GM12874 (cell line): ENCODE measurements around the gene SETD4.

Experiments
- TF ChIP-seq, protein P1 (sequence below): IDR thresholded peaks from 2 replicates; pipeline ENCODE4 v1.5.1; 2011; ENCODE audit warnings: low read depth, mild to moderate bottlenecking, control low read depth, low read length, moderate library complexity; ENCODE audit not compliant: insufficient read depth

SETD4 gene

DNA sequence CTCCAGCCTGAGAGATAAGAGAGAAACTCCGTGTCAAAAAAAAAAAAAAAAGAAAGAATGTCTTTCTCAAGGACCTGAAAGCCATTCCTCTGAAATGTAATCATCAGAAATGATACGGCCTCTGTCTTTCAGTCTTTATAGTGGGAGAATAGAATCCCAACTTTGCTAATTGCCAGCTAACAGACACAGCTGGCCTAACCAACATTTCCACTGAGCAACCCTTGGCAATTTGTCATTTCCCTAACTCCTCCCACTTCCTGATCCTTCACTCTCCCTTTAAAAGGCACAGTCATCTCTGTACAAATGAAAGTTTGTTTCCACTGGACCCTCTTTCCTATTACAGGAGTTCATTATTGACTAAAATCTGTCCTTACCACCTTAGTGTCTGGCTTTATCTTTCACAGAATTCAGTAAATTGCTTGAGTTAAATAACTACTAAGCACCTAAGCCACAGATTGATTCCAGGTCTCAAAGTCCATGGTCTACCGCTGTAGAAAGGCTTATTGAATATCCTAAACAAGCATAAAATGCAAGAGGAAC lies 5.2 kb upstream of the SETD4 start:
- TF ChIP-seq, protein P1, sequence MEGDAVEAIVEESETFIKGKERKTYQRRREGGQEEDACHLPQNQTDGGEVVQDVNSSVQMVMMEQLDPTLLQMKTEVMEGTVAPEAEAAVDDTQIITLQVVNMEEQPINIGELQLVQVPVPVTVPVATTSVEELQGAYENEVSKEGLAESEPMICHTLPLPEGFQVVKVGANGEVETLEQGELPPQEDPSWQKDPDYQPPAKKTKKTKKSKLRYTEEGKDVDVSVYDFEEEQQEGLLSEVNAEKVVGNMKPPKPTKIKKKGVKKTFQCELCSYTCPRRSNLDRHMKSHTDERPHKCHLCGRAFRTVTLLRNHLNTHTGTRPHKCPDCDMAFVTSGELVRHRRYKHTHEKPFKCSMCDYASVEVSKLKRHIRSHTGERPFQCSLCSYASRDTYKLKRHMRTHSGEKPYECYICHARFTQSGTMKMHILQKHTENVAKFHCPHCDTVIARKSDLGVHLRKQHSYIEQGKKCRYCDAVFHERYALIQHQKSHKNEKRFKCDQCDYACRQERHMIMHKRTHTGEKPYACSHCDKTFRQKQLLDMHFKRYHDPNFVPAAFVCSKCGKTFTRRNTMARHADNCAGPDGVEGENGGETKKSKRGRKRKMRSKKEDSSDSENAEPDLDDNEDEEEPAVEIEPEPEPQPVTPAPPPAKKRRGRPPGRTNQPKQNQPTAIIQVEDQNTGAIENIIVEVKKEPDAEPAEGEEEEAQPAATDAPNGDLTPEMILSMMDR = no peak

DNA sequence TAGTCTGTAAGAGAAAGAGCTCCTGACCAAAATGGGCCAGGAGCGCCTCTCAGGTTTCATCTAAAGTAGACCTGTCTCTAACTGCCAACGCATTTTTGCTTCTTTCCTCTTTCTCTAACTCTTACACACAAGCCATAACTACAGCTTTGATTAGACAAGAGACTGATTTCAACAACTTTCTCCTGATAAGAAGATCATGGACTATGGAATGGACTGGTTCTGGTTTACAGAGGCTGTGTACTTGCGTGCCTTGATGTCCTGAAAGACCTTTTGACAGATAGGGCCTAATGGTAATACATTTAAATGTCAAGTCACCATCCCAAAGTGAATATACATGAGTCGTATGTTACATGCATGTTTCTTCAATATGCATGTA lies 3.7 kb upstream of the SETD4 start:
- TF ChIP-seq, protein P1 = no peak

DNA sequence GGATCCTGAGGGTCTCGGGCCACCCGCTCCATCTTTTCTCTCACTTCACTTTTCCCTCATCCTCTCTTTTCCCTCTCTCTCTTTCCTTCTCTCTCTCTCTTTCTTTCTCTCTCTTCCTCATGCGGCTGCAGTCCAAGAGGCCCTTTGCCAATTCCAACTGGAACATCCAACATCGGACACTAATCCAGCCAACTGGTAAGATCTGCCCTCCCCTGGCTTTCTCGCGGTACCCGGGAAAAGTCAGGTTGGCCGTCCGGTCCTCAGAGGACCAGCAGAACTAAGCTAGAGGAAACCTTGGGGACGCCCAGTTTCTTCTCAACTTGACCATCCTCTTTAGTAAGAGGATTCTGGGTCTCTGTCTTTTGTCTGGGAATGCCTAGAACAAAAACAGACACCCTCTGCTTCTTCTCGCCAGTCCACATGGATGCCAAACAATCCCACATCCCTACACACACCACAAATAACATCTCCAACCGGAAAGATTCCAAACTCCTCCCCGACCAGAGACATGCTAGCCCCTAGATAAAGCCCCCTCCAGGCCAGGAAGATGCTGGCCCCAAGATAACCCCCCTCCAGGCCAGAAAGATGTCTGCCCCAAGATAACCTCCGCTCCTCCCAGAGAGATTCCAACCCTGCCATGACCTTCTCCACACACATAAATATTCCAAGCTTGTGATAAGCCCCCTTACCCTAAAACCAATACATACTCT lies 3.2 kb upstream of the SETD4 start:
- TF ChIP-seq, protein P1 = no peak

DNA sequence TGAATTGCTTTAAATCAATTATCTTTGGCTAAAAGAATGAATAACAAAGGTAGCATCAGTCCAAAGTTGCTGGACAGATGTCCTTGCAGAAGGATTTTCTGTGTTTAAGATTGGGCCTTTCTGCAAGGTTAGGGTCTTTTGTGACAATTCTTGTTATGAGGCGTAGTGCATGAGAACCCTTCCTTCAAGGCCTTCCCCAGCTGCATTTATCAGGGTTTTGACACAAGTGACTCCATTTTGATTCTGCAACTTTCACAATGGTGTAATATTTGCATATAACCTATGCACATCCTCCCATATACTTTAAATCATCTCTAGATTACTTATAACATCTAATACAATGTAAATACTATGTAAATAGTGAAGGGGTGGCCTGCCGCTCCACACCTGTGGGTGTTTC lies 1.1 kb upstream of the SETD4 start:
- TF ChIP-seq, protein P1 = no peak

DNA sequence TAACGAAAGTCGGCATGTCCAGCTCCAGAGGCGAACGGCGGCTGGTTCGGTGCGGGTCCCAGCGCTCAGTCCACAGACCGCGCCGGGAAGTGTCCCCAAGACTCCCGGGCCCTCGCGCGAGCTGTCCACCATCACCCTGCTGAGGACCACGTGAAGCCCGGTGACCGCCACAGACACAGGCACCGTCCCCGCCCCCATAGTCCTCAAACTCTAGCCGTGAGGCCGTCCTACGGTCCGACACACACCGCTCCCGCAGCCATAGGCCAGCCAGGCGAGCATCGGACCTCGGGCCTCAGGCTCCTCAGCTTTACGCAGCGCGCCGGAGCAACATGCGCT lies 535 bp downstream of the SETD4 start:
- TF ChIP-seq, protein P1 = no peak

DNA sequence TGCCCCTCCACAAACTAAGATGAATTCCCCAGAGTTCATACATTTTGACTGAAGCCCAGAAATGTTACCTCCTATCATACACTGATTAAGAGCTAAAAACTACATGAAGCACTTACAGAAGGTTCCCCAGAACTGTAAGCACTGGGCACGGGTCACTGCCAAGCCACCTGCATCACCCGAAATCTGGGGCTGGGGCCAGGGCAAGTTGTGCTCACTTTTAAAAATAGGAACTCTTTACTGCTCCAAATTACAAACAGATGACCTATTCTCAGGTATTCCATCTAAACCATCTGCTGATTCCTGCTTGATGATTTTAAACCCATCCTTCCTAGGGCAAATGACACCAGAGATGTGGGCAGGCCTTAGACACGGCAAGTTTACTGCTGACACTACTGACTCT lies 4.8 kb downstream of the SETD4 start:
- TF ChIP-seq, protein P1 = no peak

DNA sequence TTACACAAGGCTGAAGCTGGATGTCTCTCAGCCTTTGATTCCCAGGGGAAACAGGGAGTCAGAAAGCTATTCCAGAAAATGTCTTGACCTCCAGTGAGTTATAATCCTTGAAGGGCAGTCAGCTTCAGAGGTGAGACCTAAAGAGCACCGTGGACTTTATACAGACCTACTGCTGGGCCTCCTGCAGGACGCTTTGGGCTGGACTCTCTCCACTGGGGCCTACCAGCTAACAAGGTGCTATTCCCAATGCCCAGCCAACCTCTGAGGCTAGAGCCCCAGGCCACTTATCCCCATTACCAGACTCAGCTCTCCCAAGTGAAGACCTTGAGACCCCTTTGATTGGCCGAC lies 6.6 kb downstream of the SETD4 start:
- TF ChIP-seq, protein P1 = no peak
